Activated T-cell treated with anti-CD3 and anti-CD28 coated beads, Interleukin-2, amount 50 U/mL, for 72 hours (primary cell): ENCODE data around the gene CEP85L. TPM values are rescaled to one million over a fixed set of nuclear protein-coding genes. Genes with fewer than 3 reads are reported as not detected.

Source experiments
- ATAC-seq, 2 donors: fragments of 150-1000 bp; cut with Tn5 transposase; replicated peaks in 1 of 2; 2 replicates each; pipeline ENCODE4 v1.10.0; 2021; ENCODE audit warnings: moderate library complexity in 2 of 2, mild to moderate bottlenecking in 1 of 2
- DNase-seq, 2 donors: peaks; one replicate each; pipeline ENCODE4 v3.0.0; 2021 to 2022; ENCODE audit warnings: mixed read lengths in 1 of 2
- H3K27ac Mint-ChIP-seq: one replicate; pipeline ENCODE4 v1.8.0; 2022; ENCODE audit warnings: mild to moderate bottlenecking, moderate library complexity, mixed read lengths
- H3K27me3 Mint-ChIP-seq: one replicate; pipeline ENCODE4 v1.8.0; 2022; ENCODE audit warnings: low read depth, mixed read lengths
- H3K36me3 Mint-ChIP-seq, 2 donors: one replicate each; pipeline ENCODE4 v1.8.0; 2022; ENCODE audit warnings: mixed read lengths in 2 of 2, mild to moderate bottlenecking in 1 of 2; ENCODE audit not compliant: insufficient read depth in 2 of 2
- H3K4me1 Mint-ChIP-seq: one replicate; pipeline ENCODE4 v1.8.0; 2022; ENCODE audit warnings: low read depth, mixed read lengths
- H3K4me3 Mint-ChIP-seq, 2 donors: one replicate each; pipeline ENCODE4 v1.8.0; 2022; ENCODE audit warnings: mild to moderate bottlenecking in 2 of 2, mixed read lengths in 2 of 2, moderate library complexity in 2 of 2
- H3K9me3 Mint-ChIP-seq, 2 donors: one replicate each; pipeline ENCODE4 v1.8.0; 2022; ENCODE audit warnings: mixed read lengths in 2 of 2
- total RNA-seq, 2 donors: library from RNA; stranded (reverse); gene quantifications; one replicate each; pipeline ENCODE4 v1.2.3, GENCODE V29; 2022

Gene CEP85L
- total RNA-seq, 2 donors from 2014 or later, result 32.4 to 44.7 TPM

DNA sequence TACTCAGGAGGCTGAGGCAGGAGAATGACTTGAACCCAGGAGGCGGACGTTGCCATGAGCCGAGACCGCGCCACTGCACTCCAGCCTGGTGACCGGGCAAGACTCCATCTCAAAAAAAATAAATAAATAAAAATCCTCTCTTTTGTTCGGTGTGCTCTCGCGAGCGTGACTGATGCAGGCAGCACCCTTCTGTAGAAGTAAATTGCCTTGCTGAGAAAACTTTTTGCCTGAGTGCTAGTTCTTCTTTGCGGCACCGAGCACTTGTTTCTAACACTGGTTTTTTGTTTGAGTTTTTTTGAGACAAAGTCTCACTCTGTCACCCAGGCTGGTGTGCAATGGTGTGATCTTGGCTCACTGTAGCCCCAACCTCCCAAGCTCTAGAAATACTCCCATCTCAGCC is 72.8 kb downstream of the CEP85L start:
- Mint-ChIP-seq H3K36me3 (peaks cover 47 to 76% of the 10 kb centered on the region in 2 donors), H3K9me3 (peaks cover 22 to 37% of the 10 kb centered on the region in 2 donors)

DNA sequence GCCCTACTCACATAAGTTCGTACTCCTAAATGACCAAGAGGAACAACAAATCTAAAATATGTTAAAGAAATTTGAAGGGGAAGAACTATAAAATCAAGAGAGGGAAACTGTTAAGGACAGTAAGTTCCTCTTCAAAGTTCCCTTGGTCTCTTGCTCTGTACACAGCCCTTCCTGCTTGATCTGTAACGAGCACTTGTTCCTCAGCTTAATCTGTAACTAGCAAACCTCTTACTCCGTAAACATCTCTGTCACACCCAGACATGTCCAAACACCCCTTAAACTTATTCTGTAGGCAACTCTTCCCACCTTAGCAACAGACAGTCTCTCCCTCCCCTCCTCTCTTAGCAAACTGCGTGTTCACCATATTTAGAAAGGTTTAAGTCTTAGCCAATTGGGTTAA is 73.4 kb downstream of the CEP85L start:
- peaks cover 48 to 80% of the 10 kb centered on the region in 2 donors for H3K36me3 Mint-ChIP-seq
- H3K4me3 Mint-ChIP-seq, result no peak overlapping the region
- H3K9me3 Mint-ChIP-seq, result peaks cover 22 to 37% of the 10 kb centered on the region in 2 donors
- no peak for ATAC-seq
- no peaks in the 10 kb centered on the region for H3K27me3 Mint-ChIP-seq
- no peaks in the 10 kb centered on the region for H3K4me1 Mint-ChIP-seq
- no peak for DNase-seq
- H3K27ac Mint-ChIP-seq, result no peak overlapping the region

More for the DNA sequence above, 72.8 kb downstream of the CEP85L start:
- Mint-ChIP-seq H3K27ac (no peak overlapping the region), H3K4me1 (no peaks in the 10 kb centered on the region), H3K4me3 (no peak overlapping the region), H3K27me3 (no peaks in the 10 kb centered on the region)
- no peak for ATAC-seq
- no peak for DNase-seq

DNA sequence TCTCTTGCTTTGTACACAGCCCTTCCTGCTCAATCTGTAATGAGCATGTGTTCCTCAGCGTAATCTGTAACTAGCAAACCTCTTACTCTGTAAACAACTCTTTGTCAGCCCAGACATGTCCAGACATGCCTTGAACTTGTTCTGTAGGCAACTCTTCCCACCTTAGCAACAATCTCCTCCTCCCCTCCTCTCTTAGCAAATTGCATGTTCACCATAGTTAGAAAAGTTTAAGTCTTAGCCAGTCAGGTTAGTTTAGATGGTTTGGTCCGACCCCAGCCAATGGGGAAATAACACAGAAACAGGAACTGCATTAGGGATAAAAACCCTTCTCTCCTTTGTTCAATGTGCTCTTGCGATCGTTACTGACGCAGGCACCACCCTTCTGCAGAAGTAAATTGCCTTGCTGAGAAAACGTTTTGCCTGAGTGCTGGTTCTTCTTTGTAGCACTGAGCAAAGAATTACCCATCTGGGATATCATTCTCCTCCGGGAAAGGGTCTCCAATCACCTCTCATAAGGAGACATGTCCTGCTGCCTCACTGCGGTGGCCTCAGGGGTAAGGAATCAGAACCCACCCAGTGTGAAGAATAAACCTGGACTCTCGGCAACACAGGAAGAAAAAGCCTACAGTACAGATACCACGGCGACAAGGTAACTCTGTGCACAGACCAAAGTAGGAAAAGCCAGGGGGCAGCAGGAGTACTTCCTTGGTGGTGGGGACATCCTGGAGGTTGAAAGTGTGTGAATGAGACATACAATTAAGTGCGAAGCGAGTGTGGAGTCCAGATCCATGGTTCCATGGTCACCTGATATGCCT is 77.1 kb downstream of the CEP85L start:
- peaks cover 17 to 29% of the 10 kb centered on the region in 2 donors for H3K9me3 Mint-ChIP-seq
- H3K4me3 Mint-ChIP-seq, result no peak overlapping the region
- peaks cover 10% of the 10 kb centered on the region for H3K4me1 Mint-ChIP-seq
- peak in 1 of 2 donors; percentile 39 for ATAC-seq
- peak overlapping the region; percentile 72 for H3K27ac Mint-ChIP-seq
- no peaks in the 10 kb centered on the region for H3K27me3 Mint-ChIP-seq
- peak in 1 of 2 donors; percentile 9 for DNase-seq
- peaks cover 40 to 57% of the 10 kb centered on the region in 2 donors for H3K36me3 Mint-ChIP-seq

DNA sequence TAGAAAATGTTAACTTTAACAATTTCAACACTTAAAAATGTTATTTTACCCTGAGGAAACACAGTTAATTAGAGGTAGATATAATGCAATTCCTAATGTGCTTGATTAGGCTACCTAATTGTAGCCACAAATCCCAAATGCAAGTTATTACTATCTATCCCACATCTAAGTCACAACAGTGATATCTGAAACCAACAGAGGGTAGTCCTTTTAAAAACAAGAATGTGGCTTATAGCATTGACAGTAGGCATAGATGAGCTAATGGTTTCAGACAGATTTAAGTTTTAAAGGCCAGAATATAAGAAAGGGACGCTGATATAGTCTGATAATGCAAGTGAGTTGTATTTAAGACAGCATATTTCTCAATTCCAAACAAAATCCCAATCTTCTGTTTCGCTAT is 80.3 kb downstream of the CEP85L start:
- peaks cover 11% of the 10 kb centered on the region for H3K4me1 Mint-ChIP-seq
- H3K9me3 Mint-ChIP-seq, result peaks cover 11 to 18% of the 10 kb centered on the region in 2 donors
- DNase-seq (no peak), ATAC-seq (no peak)
- H3K27me3 Mint-ChIP-seq, result no peaks in the 10 kb centered on the region
- H3K4me3 Mint-ChIP-seq, result no peak overlapping the region
- H3K27ac Mint-ChIP-seq, result no peak overlapping the region
- peaks cover 21 to 29% of the 10 kb centered on the region in 2 donors for H3K36me3 Mint-ChIP-seq

DNA sequence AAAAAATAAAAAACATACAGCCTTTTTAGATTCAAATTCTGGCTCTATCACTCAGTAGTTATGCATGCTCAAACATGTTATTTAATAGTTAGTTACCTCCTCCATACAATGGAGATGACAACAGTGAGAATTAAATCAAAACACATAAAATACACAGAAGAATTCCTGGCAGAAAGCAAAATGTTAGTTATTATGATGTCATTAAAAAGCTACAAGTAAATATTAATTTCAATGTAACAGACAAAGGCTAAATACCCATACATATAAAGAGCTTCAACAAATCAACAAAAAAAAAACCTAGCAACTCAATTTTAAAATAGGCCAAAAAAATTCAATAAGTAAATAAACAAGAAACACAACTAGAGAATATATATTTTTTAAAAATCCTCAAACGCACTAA is 81.9 kb downstream of the CEP85L start:
- H3K27ac Mint-ChIP-seq, result no peak overlapping the region
- no peaks in the 10 kb centered on the region for H3K27me3 Mint-ChIP-seq
- ATAC-seq (no peak), DNase-seq (no peak)
- peaks cover 6 to 7% of the 10 kb centered on the region in 2 donors for H3K9me3 Mint-ChIP-seq
- H3K36me3 Mint-ChIP-seq, result peaks cover 8 to 17% of the 10 kb centered on the region in 2 donors
- H3K4me1 Mint-ChIP-seq, result peaks cover 23% of the 10 kb centered on the region
- H3K4me3 Mint-ChIP-seq, result no peak overlapping the region

DNA sequence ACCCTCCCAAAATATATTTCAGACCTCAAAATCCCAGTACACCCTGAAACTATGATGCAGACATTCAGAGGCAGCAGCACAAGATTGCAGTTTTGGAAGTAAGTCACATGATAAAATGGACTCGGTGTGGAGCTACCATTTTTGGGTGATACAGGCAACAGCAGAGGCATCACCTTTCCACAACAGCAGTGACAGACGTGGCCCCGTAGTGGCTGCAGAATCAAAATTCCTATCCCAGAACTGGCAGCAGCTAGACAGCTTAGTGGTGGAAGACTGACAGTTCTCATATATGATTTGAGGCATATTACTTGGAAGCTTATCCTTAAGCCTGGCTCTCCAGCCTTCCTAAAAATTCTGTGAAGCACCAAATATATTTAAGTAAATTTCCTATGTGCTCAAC is 83.4 kb downstream of the CEP85L start:
- ATAC-seq, result no peak
- H3K4me3 Mint-ChIP-seq, result no peak overlapping the region
- DNase-seq, result no peak
- peaks cover 25% of the 10 kb centered on the region for H3K4me1 Mint-ChIP-seq
- no peaks in the 10 kb centered on the region for H3K9me3 Mint-ChIP-seq
- peak overlapping the region; percentile 12 for H3K27ac Mint-ChIP-seq
- no peaks in the 10 kb centered on the region for H3K27me3 Mint-ChIP-seq
- H3K36me3 Mint-ChIP-seq, result peaks cover under 1 to 6% of the 10 kb centered on the region in 2 donors

DNA sequence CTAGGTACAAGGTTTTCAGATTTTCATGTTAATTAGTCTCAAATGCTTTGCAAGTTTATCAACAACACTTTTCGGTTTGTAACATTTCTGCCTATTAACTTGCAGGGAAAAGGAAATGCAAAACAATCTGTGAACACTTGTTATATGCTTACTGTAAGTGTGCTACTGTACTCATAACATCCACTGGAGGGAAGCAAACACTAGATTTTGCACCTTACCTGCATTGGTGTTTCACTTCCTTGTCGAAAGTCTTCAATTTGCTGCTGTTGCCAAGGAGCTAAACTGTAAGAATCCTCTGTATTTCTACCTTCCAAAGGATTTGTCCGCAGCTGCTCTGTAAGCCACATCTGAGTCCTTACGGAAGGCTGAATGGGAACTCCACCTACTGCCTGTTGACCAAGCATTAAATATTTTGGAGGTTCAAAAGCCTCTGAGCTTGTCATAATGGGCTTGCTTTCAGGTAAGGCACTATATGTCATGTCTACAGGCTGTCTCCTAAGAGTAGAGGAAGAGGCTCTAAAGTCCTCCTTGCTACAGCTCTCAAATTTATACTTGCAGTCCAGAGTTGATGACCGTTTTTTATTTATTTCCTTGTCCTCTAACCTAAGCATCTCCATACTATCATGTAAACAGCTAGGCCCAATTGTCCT is 86.0 kb downstream of the CEP85L start:
- Mint-ChIP-seq H3K9me3 (peaks cover 0 to 1% of the 10 kb centered on the region in 2 donors), H3K27ac (peak overlapping the region; percentile 38), H3K4me1 (peaks cover 28% of the 10 kb centered on the region), H3K27me3 (no peaks in the 10 kb centered on the region), H3K4me3 (no peak overlapping the region), H3K36me3 (peaks cover 0 to 6% of the 10 kb centered on the region in 2 donors)
- ATAC-seq (peak; percentile 81 to 90), DNase-seq (peak; percentile 12 to 15)

DNA sequence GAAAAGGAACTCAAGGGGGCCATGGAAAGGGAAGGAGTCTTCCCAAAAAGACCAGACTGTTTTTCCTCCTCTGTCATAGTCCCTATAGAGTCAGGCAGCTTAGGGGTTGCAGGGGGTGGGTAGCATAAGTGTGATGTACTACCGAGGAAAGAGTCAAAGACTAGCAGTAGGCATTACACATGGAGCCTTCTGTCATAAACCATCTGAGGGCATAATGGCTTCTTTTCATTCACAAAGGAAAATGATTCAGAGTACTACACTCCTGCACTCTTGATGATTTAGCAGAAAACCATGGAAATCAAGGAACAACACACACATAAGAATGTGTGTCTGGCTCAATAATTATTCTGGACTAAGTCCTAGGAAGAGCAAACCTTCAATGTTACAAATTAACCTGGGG is 88.4 kb downstream of the CEP85L start:
- DNase-seq (no peak), ATAC-seq (no peak)
- no peaks in the 10 kb centered on the region for H3K27me3 Mint-ChIP-seq
- H3K4me3 Mint-ChIP-seq, result no peak overlapping the region
- H3K36me3 Mint-ChIP-seq, result peaks cover 0 to 8% of the 10 kb centered on the region in 2 donors
- H3K9me3 Mint-ChIP-seq, result peaks cover 0 to 2% of the 10 kb centered on the region in 2 donors
- H3K27ac Mint-ChIP-seq, result no peak overlapping the region
- H3K4me1 Mint-ChIP-seq, result peaks cover 45% of the 10 kb centered on the region

DNA sequence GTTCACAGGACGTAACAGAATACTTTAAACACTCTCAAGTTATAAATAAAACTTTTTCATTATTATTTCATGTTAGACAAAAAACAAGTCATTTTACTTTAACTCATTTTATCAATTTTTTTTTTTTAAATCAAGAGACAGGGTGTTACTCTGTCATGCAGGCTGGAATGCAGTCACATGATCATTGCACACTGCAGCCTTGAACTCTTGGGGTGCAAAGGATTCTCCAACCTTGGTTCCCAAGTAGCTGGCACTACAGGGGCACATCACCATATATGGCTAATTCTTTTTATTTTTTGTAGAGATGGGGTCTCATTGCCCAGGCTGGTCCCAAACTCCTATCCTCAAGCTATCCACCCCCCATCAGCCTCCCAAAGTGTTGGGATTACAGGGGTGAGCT is 89.1 kb downstream of the CEP85L start:
- Mint-ChIP-seq H3K27ac (no peak overlapping the region), H3K36me3 (peaks cover 0 to 8% of the 10 kb centered on the region in 2 donors), H3K4me1 (peaks cover 51% of the 10 kb centered on the region), H3K27me3 (no peaks in the 10 kb centered on the region), H3K9me3 (peaks cover 0 to 2% of the 10 kb centered on the region in 2 donors), H3K4me3 (no peak overlapping the region)
- DNase-seq (no peak), ATAC-seq (no peak)

DNA sequence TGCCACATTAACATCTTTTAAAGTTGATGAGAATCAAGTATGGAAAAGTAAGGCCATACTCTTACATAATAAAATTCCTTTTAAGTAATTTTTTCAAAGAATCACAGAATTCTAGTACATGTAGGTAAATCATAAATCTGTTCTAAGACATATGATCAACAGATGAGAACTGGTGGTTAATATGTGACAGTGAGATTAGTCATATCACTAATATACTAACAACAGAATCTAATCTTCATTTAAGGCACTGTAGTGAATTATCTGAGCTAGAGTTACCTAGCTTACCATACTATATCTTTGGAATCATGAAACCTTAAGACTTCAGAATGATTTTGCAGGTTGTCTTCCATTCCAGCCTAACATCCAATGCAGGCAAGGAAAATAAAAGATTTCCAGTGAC is 91.7 kb downstream of the CEP85L start:
- Mint-ChIP-seq H3K27me3 (no peaks in the 10 kb centered on the region), H3K27ac (no peak overlapping the region), H3K36me3 (peaks cover 0 to 5% of the 10 kb centered on the region in 2 donors), H3K4me1 (peaks cover 38% of the 10 kb centered on the region), H3K4me3 (no peak overlapping the region), H3K9me3 (peaks cover 0 to 2% of the 10 kb centered on the region in 2 donors)
- ATAC-seq, result no peak
- DNase-seq, result no peak

DNA sequence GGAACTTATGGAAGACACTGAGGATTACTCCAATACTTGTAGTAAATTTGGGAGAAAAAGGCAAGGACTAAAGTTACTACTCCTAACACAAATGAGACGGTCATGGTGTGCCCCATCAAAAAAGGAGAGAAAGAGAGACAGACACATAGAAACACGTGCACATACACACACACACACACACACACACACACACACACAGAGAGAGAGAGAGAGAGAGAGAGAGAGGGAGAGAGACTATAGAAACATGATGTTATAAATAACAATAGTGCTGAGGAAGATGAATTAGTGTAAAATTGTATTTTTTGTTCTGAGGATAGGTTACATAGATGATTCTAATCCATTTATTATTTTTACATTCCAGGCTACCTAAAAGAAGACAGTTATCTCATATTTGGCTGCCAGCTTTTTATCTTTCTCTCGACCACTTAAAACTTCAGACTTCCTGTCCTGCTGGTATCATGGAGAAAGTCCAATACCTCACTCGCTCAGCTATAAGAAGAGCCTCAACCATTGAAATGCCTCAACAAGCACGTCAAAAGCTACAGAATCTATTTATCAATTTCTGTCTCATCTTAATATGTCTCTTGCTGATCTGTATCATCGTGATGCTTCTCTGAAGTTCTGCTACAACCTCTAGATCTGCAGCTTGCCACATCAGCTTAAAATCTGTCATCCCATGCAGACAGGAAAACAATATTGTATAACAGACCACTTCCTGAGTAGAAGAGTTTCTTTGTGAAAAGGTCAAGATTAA is 92.8 kb downstream of the CEP85L start:
- Mint-ChIP-seq H3K4me1 (peaks cover 38% of the 10 kb centered on the region), H3K27me3 (no peaks in the 10 kb centered on the region), H3K9me3 (peaks cover 0 to 2% of the 10 kb centered on the region in 2 donors), H3K27ac (peak overlapping the region; percentile 98), H3K4me3 (peak overlapping the region; percentile 70 to 85), H3K36me3 (peaks cover 0 to 5% of the 10 kb centered on the region in 2 donors)
- DNase-seq (peak; percentile 9 to 20), ATAC-seq (peak; percentile 85 to 98)

DNA sequence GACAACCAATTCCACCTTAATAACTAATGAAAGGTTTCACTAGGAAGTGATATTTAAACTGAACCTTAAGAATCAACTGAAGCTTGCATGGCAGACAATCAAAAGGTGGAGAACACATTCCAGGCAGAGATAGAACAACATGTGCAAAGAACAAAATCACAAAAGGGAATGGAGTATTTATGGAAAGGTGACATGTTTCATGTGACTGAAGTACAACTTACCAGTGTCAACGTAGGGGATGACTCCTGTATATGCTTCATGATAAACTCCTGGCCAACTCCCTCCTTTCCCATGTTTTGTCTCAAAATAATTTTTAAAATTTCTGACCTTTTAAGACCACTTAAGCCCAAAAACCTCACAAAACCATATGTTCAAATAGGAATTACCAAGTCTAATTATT is 96.7 kb downstream of the CEP85L start:
- DNase-seq (no peak), ATAC-seq (no peak)
- Mint-ChIP-seq H3K27ac (no peak overlapping the region), H3K4me1 (peaks cover 39% of the 10 kb centered on the region), H3K36me3 (peaks cover 0 to 1% of the 10 kb centered on the region in 2 donors), H3K4me3 (no peak overlapping the region), H3K9me3 (no peaks in the 10 kb centered on the region), H3K27me3 (no peaks in the 10 kb centered on the region)

DNA sequence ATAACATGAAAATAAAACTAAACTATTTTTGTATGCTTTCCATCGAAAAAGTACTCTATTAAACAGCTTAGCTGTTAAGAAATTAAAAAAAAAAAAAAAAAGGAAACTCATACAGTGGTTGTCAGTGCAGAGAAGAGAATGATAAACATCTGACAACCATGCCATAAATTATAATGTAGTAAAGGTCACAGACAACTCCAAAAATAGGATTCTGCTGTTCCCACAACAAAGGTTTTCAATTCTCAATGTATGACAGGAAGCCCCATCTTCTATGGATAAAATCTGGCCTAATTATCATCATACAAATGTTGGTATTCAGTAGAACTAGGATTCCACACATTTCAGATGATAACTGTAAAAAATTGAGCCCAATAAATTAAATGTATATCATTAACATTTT is 98.3 kb downstream of the CEP85L start:
- Mint-ChIP-seq H3K27ac (no peak overlapping the region), H3K4me3 (no peak overlapping the region), H3K9me3 (no peaks in the 10 kb centered on the region), H3K36me3 (peaks cover 0 to 1% of the 10 kb centered on the region in 2 donors), H3K4me1 (peaks cover 30% of the 10 kb centered on the region), H3K27me3 (no peaks in the 10 kb centered on the region)
- DNase-seq (no peak), ATAC-seq (no peak)
